Skin of body (tissue), 2 donors: ENCODE data around the gene ZNF296. TPM values are rescaled to one million over a fixed set of nuclear protein-coding genes. Genes with fewer than 3 reads are reported as not detected.
"Not testable (repeated sequence)": the region's sequence is repeated elsewhere in the genome, so short reads cannot be mapped to it uniquely, and the experiment has no call there.

Experiments
- DNase-seq: peaks from one replicate; lab custom pipeline; 2025; lab: John Stamatoyannopoulos, UW
- total RNA-seq: library from RNA; depleted of rRNA; stranded (reverse); fragments of >200 nt; gene quantifications from one replicate; pipeline ENCODE4 v1.2.3, GENCODE V29; 2014

Gene ZNF296
- total RNA-seq, result 0.39 TPM

DNA sequence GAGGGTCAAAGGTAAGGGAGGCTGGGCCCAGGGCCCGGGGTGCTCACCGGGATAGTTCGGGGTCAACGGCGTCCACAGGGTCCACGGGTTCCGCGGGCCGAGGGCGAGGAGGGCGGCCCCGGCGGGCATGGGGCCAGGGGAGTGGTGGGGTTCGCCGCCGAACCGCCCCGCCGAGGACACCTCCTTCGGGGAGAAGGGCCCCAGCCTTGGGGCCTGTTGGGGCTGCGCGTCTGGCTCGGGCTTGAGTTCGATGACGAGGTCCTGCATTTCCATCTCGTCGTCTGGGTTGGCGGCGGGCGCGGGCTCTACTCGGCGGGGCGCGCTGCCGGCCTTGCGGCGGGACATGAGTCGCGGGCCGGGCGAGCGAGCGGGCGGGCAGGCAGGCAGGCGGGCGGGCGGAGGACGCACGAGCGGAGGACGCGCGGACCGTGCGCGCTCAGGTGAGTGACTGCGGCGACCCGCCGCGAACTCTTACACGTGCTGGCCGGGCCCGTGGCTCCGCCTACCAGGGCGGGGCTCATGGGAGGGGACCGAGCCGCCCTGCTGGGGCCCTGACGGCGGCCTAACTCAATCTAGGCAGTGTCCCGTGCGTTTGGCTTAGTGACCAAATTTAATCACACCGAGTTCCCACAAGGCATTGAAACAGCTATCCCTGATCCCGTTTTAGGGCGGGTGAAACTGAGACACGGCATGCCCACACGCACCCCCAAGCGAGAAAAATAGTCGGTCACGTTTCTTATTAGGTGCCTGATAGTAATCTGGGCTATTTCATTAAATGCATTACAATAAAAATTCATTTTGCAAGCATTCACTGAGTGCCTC is at the start of gene ZNF296:
Gene ZNF296 (minus strand): TSS at position 450 of the 822 bp plus-strand sequence. CDS start 105 bp downstream, at position 345.
- no peak for DNase-seq

- DNase-seq, result no peak
Measured at GRCh38 chr19:45125360-45125759, 49.1 kb upstream of the ZNF296 start.

- no peak for DNase-seq
Measured at GRCh38 chr19:45124021-45124420, 47.7 kb upstream of the ZNF296 start.

DNA sequence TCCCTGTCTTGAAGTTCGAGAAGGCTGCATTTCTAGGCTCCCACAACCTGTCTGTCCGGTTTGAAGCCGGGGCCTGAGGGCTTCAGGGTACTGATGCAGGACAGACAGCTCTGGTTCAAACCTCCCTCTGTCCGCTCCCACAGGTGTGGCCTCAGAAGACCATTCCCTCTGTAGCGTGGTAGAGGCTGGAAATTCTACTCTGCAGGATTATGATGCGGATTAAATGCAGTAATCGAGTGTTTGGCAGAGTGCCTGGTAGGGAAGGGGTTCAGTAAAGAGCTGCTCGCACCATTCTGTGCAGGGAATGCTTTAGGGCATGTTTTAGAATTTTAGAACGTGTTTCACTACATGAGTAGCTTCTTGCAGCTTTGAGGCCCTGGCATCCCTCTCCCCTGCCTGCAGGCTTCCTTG is 47.2 kb upstream of the ZNF296 start:
- peak; percentile 19 for DNase-seq

GRCh38 chr19:45122832-45123231 is 46.6 kb upstream of the ZNF296 start:
- DNase-seq, result no peak

- DNase-seq, result no peak
Measured at GRCh38 chr19:45121827-45122345, 45.6 kb upstream of the ZNF296 start.

DNA sequence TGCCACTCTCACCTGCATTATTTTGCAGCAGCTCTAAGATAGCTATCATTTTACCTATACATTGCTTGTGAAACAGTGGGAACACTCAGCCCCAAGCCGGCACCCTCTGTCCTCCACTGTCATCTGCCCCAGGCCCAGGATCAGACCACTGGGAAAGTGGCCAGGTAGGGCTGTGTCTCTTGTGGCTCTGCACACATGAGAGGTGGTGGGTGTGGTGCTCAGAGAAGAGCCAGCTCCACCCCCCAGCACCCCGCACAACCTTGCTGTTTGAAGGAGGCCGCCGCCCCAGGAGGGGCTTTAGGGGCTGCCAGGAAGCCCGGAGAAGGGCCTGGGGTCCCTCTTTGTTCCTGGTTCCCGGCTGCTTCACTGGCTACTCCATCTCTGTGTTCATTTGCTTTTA is 43.3 kb upstream of the ZNF296 start:
- DNase-seq, result no peak

GRCh38 chr19:45118591-45119355 is 42.5 kb upstream of the ZNF296 start:
- not testable (repeated sequence) for DNase-seq

- no peak for DNase-seq
Measured at GRCh38 chr19:45118106-45118505, 41.8 kb upstream of the ZNF296 start.

DNA sequence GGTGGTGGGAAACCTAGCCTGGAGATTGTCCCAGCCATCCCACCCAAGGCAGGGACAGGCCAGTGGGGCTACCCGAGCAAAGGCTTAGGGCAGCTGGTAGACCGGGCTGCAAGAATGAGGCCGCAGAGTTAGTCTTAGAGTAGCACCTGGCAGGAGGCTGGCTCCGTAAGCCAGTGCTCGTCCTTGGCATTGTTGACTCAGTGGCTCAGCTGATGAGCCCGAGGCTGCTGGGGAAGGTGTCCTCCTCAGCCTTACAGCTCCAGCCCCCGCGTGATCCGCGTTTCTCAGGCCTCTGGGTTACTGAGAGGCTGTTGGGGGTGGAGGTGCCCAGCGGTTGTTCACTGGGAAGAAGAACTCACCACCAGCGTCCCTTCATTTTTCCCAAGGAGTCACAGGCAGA is 41.4 kb upstream of the ZNF296 start:
- no peak for DNase-seq

GRCh38 chr19:45117167-45117594 is 40.9 kb upstream of the ZNF296 start:
- no peak for DNase-seq

DNA sequence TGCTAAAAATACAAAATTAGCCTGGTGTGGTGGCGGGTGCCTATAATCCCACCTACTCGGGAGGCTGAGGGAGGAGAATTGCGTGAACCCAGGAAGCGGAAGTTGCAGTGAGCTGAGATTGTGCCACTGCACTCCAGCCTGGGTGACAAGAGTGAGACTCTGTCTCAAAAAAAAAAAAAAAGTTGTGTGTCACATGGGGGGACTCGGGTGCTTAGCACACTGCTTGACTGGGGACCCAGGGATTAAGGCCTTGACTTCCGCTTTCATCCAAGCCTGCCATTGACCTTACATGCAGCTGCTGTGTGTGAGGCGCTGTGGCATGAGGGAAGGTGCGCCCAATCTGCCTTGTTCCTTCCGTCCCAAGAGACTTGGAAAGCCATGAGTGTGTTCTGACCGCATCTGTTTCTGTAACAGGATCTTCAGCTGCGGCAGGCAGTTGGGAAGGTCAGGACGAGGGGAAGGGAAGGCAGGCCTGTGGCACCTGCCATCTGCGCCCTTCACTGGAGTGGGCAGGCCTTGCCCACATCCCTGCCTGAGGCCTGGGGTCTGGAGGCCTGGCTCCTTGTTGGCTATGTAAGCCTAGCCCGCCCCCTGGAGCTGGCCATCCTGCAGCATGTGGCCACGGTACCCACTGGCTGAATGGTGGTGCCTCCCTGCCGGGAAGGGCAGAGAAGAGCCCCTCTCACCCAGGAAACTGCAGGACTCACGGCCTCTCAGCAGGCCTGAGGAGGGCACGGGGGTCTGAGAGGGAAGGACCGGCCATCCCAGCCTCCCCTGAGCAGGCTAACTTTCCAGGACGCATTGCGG is 39.7 kb upstream of the ZNF296 start:
- no peak for DNase-seq

DNA sequence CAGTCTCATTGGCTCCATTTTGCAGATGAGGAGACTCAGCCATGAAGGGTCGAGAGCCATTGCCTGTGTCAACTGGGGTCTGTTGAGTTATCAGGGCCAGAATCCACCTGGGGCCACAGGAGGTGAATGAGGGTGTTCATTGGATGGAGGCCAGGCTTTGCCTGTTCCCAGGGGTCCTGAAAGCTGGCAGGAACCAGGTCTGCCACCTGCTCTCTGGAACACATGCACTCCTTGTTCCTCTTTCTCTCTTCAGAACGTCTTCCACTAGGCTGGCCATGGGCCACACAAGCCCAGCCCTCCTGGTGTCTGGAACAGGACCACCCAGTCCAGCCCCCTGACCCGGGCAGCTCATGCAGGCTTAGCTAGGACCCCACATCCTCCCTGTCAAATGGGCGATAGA is 37.8 kb upstream of the ZNF296 start:
- DNase-seq, result no peak

DNA sequence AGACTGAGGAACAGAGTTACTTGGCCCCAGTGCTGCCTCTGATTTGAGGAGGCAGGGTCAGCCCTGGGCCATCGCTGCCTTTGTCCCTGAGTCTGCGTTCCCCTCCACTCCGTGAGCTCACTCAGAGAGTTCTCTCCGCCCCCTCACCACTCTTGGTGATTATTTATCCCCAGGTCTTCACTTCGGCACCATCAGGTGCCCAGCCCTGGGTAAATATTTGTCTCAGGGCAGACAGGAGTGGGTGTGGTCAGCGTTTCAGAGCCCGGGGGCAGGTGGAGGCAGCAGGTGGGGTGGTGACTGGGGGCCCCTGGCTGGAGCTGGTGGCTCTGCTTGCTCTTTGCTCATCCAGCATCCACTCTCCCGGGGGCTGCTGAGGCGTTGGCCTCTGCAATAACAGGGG is 37.4 kb upstream of the ZNF296 start:
- no peak for DNase-seq

- DNase-seq, result no peak
Measured at GRCh38 chr19:45112111-45112827, 36.0 kb upstream of the ZNF296 start.

DNA sequence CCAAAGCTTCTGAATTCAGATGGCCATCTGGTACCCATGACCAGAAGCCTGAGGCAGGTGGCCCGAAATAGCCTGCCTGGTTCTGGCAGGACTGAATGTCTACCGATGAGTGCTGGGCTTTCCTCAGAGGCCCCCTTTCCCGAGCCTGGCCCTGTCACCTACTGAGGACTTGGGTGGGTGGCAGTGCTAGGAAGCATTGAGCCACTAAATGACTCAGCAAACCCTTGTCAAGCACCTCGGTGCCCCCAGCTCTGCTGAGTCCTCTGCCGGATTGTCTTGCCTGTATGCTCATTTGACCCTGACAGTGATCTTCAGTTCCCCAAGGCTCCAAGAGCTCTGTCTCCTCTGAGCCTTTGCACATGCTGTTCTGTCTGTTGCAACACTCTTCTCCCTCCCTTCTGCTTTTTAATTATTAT is 34.6 kb upstream of the ZNF296 start:
- DNase-seq, result no peak

DNA sequence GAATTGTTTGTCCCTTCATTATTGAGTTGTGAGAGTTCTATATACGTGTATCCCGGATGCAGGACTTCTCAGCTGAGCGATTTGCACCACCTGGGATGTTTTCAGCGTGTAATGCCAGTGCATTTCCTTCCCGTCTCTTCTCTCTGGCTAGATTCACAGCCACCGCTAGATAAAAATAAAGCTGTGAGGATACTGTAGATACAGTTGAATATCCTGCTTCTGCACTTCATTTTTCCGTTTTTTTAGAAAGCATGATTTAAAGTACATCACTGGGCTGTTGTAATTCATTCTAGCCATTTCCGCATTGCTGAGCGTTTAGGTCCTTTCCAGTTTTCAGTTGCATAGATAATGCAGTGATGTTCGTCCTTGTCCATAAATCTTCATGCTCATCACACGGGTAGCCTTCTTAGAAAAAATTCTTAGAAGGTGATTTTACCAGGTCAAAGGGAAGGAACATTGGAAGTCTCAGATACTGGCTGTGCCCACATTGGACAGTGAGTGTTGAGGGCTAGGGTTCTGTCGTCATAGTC is 31.4 kb upstream of the ZNF296 start:
- DNase-seq, result no peak

DNA sequence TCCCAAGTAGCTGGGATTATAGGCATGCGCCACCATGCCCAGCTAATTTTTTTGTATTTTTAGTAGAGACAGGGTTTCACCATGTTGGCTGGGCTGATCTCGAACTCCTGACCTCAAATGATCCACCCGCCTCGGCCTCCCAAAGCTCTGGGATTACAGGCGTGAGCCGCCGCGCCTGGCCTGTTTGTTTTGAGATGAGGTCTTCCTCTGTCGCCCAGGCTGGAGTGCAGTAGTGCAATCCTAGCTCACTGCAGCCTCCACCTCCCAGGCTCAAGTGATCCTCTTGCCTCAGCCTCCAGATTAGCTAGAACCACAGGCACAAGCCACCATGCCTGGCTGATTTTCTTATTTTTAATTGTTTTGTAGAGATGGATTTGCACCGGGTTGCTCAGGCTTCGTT is 30.1 kb upstream of the ZNF296 start:
- not testable (repeated sequence) for DNase-seq

GRCh38 chr19:45104658-45105349 is 28.5 kb upstream of the ZNF296 start:
- DNase-seq, result no peak
